Activated T-cell treated with anti-CD3 and anti-CD28 coated beads, Interleukin-2, amount 50 U/mL, for 4 hours (primary cell): ENCODE data around the gene CTDSP1. TPM values are rescaled to one million over a fixed set of nuclear protein-coding genes. Genes with fewer than 3 reads are reported as not detected.

Source experiments
- ATAC-seq, 2 donors: fragments of 200-7000 bp; cut with Tn5 transposase; one replicate each; pipeline ENCODE4 v1.10.0; 2021
- DNase-seq: peaks from one replicate; pipeline ENCODE4 v3.0.0-alpha.2; 2020
- H3K27me3 Mint-ChIP-seq: one replicate; pipeline ENCODE4 v1.8.0; 2021; ENCODE audit warnings: low read depth, mixed read lengths
- H3K36me3 Mint-ChIP-seq: one replicate; pipeline ENCODE4 v1.8.0; 2022; ENCODE audit warnings: mixed read lengths; ENCODE audit not compliant: insufficient read depth
- H3K4me1 Mint-ChIP-seq: one replicate; pipeline ENCODE4 v1.8.0; 2021; ENCODE audit warnings: low read depth, mixed read lengths
- H3K4me3 Mint-ChIP-seq: one replicate; pipeline ENCODE4 v1.8.0; 2021; ENCODE audit warnings: mild to moderate bottlenecking, moderate library complexity, mixed read lengths
- H3K9me3 Mint-ChIP-seq: one replicate; pipeline ENCODE4 v1.8.0; 2021; ENCODE audit warnings: mixed read lengths
- total RNA-seq, 3 donors: library from RNA; stranded (reverse); gene quantifications; one replicate each; pipeline ENCODE4 v1.2.1, GENCODE V29; 2021

CTDSP1 gene
- total RNA-seq, 3 donors from 2014 or later, result 42.8 to 58.0 (median 52.7) TPM

GRCh38 chr2:218419630-218420216, 20.1 kb downstream of the CTDSP1 start:
- ATAC-seq (no peak), DNase-seq (no peak)
- Mint-ChIP-seq H3K4me3 (no peak overlapping the region), H3K27me3 (no peaks in the 10 kb centered on the region), H3K36me3 (no peaks in the 10 kb centered on the region), H3K4me1 (no peaks in the 10 kb centered on the region), H3K9me3 (no peaks in the 10 kb centered on the region)

- Mint-ChIP-seq H3K36me3 (no peaks in the 10 kb centered on the region), H3K4me1 (no peaks in the 10 kb centered on the region), H3K27me3 (no peaks in the 10 kb centered on the region), H3K9me3 (no peaks in the 10 kb centered on the region), H3K4me3 (no peak overlapping the region)
- DNase-seq, result no peak
- no peak for ATAC-seq
Observed at GRCh38 chr2:218421027-218421426, 21.4 kb downstream of the CTDSP1 start.

- Mint-ChIP-seq H3K4me1 (no peaks in the 10 kb centered on the region), H3K9me3 (no peaks in the 10 kb centered on the region), H3K36me3 (no peaks in the 10 kb centered on the region), H3K4me3 (no peak overlapping the region), H3K27me3 (no peaks in the 10 kb centered on the region)
- ATAC-seq, result no peak
- DNase-seq, result no peak
Observed at GRCh38 chr2:218422403-218423086, 22.9 kb downstream of the CTDSP1 start.

GRCh38 chr2:218423584-218423983, 23.9 kb downstream of the CTDSP1 start:
- Mint-ChIP-seq H3K9me3 (no peaks in the 10 kb centered on the region), H3K27me3 (no peaks in the 10 kb centered on the region), H3K4me3 (no peak overlapping the region), H3K4me1 (no peaks in the 10 kb centered on the region), H3K36me3 (no peaks in the 10 kb centered on the region)
- ATAC-seq, result no peak
- DNase-seq, result no peak

- H3K4me3 Mint-ChIP-seq, result no peak overlapping the region
- DNase-seq (no peak), ATAC-seq (no peak)
- no peaks in the 10 kb centered on the region for H3K27me3 Mint-ChIP-seq
- H3K4me1 Mint-ChIP-seq, result no peaks in the 10 kb centered on the region
- no peaks in the 10 kb centered on the region for H3K36me3 Mint-ChIP-seq
- no peaks in the 10 kb centered on the region for H3K9me3 Mint-ChIP-seq
Observed at GRCh38 chr2:218425531-218425930, 25.9 kb downstream of the CTDSP1 start.

- Mint-ChIP-seq H3K27me3 (no peaks in the 10 kb centered on the region), H3K4me1 (no peaks in the 10 kb centered on the region), H3K4me3 (no peak overlapping the region), H3K36me3 (no peaks in the 10 kb centered on the region), H3K9me3 (no peaks in the 10 kb centered on the region)
- DNase-seq, result no peak
- ATAC-seq, result no peak
Observed at GRCh38 chr2:218427741-218428140, 28.1 kb downstream of the CTDSP1 start.

- no peaks in the 10 kb centered on the region for H3K9me3 Mint-ChIP-seq
- DNase-seq (no peak), ATAC-seq (no peak)
- H3K27me3 Mint-ChIP-seq, result no peaks in the 10 kb centered on the region
- H3K36me3 Mint-ChIP-seq, result no peaks in the 10 kb centered on the region
- H3K4me1 Mint-ChIP-seq, result no peaks in the 10 kb centered on the region
- H3K4me3 Mint-ChIP-seq, result no peak overlapping the region
Observed at GRCh38 chr2:218428846-218429558, 29.3 kb downstream of the CTDSP1 start.

GRCh38 chr2:218429911-218430692, 30.4 kb downstream of the CTDSP1 start:
- H3K36me3 Mint-ChIP-seq, result no peaks in the 10 kb centered on the region
- H3K4me1 Mint-ChIP-seq, result no peaks in the 10 kb centered on the region
- ATAC-seq (no peak), DNase-seq (no peak)
- no peaks in the 10 kb centered on the region for H3K9me3 Mint-ChIP-seq
- no peaks in the 10 kb centered on the region for H3K27me3 Mint-ChIP-seq
- H3K4me3 Mint-ChIP-seq, result no peak overlapping the region

GRCh38 chr2:218430721-218431120, 31.1 kb downstream of the CTDSP1 start:
- ATAC-seq (no peak), DNase-seq (no peak)
- H3K9me3 Mint-ChIP-seq, result no peaks in the 10 kb centered on the region
- no peaks in the 10 kb centered on the region for H3K4me1 Mint-ChIP-seq
- H3K36me3 Mint-ChIP-seq, result no peaks in the 10 kb centered on the region
- no peak overlapping the region for H3K4me3 Mint-ChIP-seq
- no peaks in the 10 kb centered on the region for H3K27me3 Mint-ChIP-seq

- H3K27me3 Mint-ChIP-seq, result no peaks in the 10 kb centered on the region
- no peak overlapping the region for H3K4me3 Mint-ChIP-seq
- H3K9me3 Mint-ChIP-seq, result no peaks in the 10 kb centered on the region
- ATAC-seq, result no peak
- H3K4me1 Mint-ChIP-seq, result no peaks in the 10 kb centered on the region
- no peaks in the 10 kb centered on the region for H3K36me3 Mint-ChIP-seq
- no peak for DNase-seq
Observed at GRCh38 chr2:218431878-218432277, 32.2 kb downstream of the CTDSP1 start.

- DNase-seq (no peak), ATAC-seq (no peak)
- H3K4me3 Mint-ChIP-seq, result no peak overlapping the region
- no peaks in the 10 kb centered on the region for H3K4me1 Mint-ChIP-seq
- H3K9me3 Mint-ChIP-seq, result no peaks in the 10 kb centered on the region
- H3K36me3 Mint-ChIP-seq, result no peaks in the 10 kb centered on the region
- no peaks in the 10 kb centered on the region for H3K27me3 Mint-ChIP-seq
Observed at GRCh38 chr2:218432676-218433365, 33.2 kb downstream of the CTDSP1 start.

GRCh38 chr2:218434456-218434855, 34.8 kb downstream of the CTDSP1 start:
- ATAC-seq (no peak), DNase-seq (no peak)
- no peaks in the 10 kb centered on the region for H3K4me1 Mint-ChIP-seq
- no peaks in the 10 kb centered on the region for H3K36me3 Mint-ChIP-seq
- H3K27me3 Mint-ChIP-seq, result no peaks in the 10 kb centered on the region
- no peak overlapping the region for H3K4me3 Mint-ChIP-seq
- no peaks in the 10 kb centered on the region for H3K9me3 Mint-ChIP-seq

- H3K4me1 Mint-ChIP-seq, result no peaks in the 10 kb centered on the region
Observed at GRCh38 chr2:218435003-218435982, 35.6 kb downstream of the CTDSP1 start.

More at GRCh38 chr2:218435003-218435982, 35.6 kb downstream of the CTDSP1 start:
- DNase-seq, result no peak
- Mint-ChIP-seq H3K4me3 (no peak overlapping the region), H3K36me3 (no peaks in the 10 kb centered on the region), H3K27me3 (no peaks in the 10 kb centered on the region), H3K9me3 (no peaks in the 10 kb centered on the region)
- ATAC-seq, result no peak
